Skeletal muscle tissue (tissue), 4 donors: ENCODE data around the gene CPZ. TPM values are rescaled to one million over a fixed set of nuclear protein-coding genes. Genes with fewer than 3 reads are reported as not detected.

ENCODE experiments used
- H3K27ac ChIP-seq: one replicate; pipeline ENCODE4 v1.7.0; 2013; ENCODE audit warnings: mild to moderate bottlenecking, low read depth, low read length, inconsistent platforms
- H3K27me3 ChIP-seq, 3 donors: one replicate each; pipeline ENCODE4 v1.7.0; 2013; ENCODE audit warnings: low read length in 3 of 3; ENCODE audit not compliant: control insufficient read depth in 3 of 3, insufficient read depth in 3 of 3
- H3K36me3 ChIP-seq, 3 donors: one replicate each; pipeline ENCODE4 v1.7.0; 2013; ENCODE audit warnings: low read length in 3 of 3; ENCODE audit not compliant: control insufficient read depth in 3 of 3, insufficient read depth in 3 of 3
- H3K4me1 ChIP-seq, 3 donors: one replicate each; pipeline ENCODE4 v1.7.0; 2013; ENCODE audit warnings: low read length in 3 of 3, mild to moderate bottlenecking in 3 of 3; ENCODE audit not compliant: control insufficient read depth in 3 of 3, insufficient read depth in 3 of 3
- H3K4me3 ChIP-seq, 3 donors: one replicate each; pipeline ENCODE4 v1.7.0; 2013; ENCODE audit warnings: low read length in 3 of 3
- H3K9ac ChIP-seq, 3 donors: one replicate each; pipeline ENCODE4 v1.7.0; 2013; ENCODE audit warnings: low read length in 3 of 3, mild to moderate bottlenecking in 3 of 3, moderate library complexity in 2 of 3, low read depth in 1 of 3
- H3K9me3 ChIP-seq, 3 donors: one replicate each; pipeline ENCODE4 v1.7.0; 2013; ENCODE audit warnings: low read length in 3 of 3; ENCODE audit not compliant: control insufficient read depth in 3 of 3
- total RNA-seq: library from RNA; depleted of rRNA; stranded (reverse); fragments of >200 nt; gene quantifications from one replicate; pipeline ENCODE4 v1.2.3, GENCODE V29; 2014
- donor health status: Osteomylitis.

The CPZ gene
- total RNA-seq, 1 donor from 2014 or later: 11.5 TPM

- Histone ChIP-seq H3K27ac (no peak overlapping the region), H3K9ac (no peak overlapping the region), H3K36me3 (no peaks in the 10 kb centered on the region), H3K4me3 (no peak overlapping the region), H3K9me3 (no peaks in the 10 kb centered on the region), H3K4me1 (no peaks in the 10 kb centered on the region), H3K27me3 (peaks cover 6 to 26% (median 19%) of the 10 kb centered on the region in 3 donors)
Measured at GRCh38 chr4:8643441-8643840, 50.9 kb downstream of the CPZ start.

DNA sequence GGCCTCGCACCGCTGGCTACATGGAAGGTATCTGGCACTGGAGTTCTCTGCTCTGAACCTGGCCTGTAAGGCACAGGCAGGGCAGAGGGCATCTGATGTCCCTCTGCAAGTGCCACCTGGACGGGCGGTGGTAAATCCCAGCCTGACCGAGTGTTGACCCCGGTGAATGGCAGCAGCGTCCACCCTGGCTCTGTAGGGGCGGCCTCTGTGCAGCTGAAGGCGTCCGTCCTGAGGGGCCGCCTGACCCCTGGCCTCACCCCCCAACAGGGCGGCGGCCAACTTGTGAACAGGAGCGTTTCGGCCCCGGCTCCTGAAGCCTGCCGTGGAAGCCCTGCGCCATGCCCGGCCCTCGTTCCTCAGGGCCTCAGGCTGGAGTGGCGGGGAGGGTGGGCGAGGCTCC lies 51.4 kb downstream of the CPZ start:
- peaks cover 11 to 32% (median 23%) of the 10 kb centered on the region in 3 donors for H3K27me3 ChIP-seq

DNA sequence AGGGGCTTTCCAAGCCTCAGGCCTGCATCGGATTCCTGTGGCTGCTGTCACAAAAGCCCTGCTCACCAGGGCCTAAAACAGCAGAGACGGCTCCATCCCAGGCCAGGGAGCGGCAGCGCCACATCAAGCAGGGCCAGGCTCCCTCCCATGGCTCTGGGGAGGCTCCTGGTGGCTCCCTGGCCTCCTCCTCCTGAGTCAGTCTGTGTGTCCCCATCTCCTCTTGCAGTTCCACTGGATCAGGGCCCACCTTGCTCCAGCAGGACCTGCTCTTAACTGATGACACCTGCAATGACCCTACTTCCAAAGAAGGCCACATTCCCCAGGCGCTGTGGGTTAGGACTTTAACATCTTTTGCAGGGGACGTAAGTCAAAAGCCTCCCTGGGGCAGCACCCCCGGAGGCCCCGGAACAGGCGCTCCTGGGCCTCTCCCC lies 51.9 kb downstream of the CPZ start:
- Histone ChIP-seq H3K9me3 (no peaks in the 10 kb centered on the region), H3K27ac (no peak overlapping the region), H3K36me3 (no peaks in the 10 kb centered on the region), H3K4me3 (no peak overlapping the region), H3K4me1 (no peaks in the 10 kb centered on the region), H3K27me3 (peaks cover 12 to 35% (median 22%) of the 10 kb centered on the region in 3 donors), H3K9ac (no peak overlapping the region)

More for the DNA sequence above, 51.4 kb downstream of the CPZ start:
- Histone ChIP-seq H3K4me1 (no peaks in the 10 kb centered on the region), H3K4me3 (no peak overlapping the region), H3K9me3 (no peaks in the 10 kb centered on the region), H3K36me3 (no peaks in the 10 kb centered on the region), H3K27ac (no peak overlapping the region), H3K9ac (no peak overlapping the region)

DNA sequence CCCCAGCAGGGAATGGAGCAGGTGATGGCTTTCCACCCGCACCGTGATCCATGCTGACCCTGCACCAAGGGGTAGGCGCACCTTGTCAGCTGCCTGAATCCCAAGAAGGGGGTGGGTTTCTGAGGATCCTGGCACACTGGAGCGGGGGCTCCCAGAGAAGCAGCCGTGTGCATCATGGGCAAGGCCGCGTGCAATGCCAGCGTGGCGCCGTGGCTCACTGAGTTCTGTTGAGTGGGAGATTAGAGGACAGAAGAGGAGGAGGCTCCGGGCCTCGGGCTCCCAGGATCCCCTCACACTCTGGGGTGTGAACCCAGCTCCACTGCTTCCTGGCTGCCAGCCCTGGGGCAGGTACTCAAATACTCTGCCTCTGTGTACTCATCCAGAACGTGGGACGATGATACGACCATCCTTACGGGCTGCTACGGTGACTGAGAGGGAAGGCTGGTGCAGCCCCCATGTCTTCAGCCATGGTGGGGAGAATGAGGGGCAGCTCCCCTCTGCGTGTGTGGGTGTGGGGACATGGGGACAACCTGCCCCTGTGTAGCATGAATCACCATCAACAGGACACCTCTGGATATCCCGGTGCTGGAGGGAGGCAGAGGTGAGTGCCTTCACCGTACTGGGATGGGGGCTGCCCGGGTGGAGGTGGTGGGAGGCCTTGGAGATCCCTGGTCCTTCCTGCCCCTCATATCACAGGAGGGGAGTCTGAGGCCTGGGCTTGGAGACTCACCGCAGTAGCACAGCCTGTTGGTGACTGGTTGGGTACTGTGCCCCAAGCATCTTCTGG lies 52.6 kb downstream of the CPZ start:
- no peaks in the 10 kb centered on the region for H3K36me3 ChIP-seq
- H3K4me1 ChIP-seq: no peaks in the 10 kb centered on the region
- H3K27ac ChIP-seq: no peak overlapping the region
- H3K27me3 ChIP-seq: peaks cover 16 to 33% (median 22%) of the 10 kb centered on the region in 3 donors
- H3K9me3 ChIP-seq: no peaks in the 10 kb centered on the region
- no peak overlapping the region for H3K9ac ChIP-seq
- H3K4me3 ChIP-seq: no peak overlapping the region

- Histone ChIP-seq H3K27me3 (peaks cover 20 to 37% (median 26%) of the 10 kb centered on the region in 3 donors), H3K4me3 (no peak overlapping the region), H3K27ac (no peak overlapping the region), H3K9me3 (no peaks in the 10 kb centered on the region), H3K36me3 (no peaks in the 10 kb centered on the region), H3K4me1 (no peaks in the 10 kb centered on the region), H3K9ac (no peak overlapping the region)
Measured at GRCh38 chr4:8645753-8646124, 53.2 kb downstream of the CPZ start.

DNA sequence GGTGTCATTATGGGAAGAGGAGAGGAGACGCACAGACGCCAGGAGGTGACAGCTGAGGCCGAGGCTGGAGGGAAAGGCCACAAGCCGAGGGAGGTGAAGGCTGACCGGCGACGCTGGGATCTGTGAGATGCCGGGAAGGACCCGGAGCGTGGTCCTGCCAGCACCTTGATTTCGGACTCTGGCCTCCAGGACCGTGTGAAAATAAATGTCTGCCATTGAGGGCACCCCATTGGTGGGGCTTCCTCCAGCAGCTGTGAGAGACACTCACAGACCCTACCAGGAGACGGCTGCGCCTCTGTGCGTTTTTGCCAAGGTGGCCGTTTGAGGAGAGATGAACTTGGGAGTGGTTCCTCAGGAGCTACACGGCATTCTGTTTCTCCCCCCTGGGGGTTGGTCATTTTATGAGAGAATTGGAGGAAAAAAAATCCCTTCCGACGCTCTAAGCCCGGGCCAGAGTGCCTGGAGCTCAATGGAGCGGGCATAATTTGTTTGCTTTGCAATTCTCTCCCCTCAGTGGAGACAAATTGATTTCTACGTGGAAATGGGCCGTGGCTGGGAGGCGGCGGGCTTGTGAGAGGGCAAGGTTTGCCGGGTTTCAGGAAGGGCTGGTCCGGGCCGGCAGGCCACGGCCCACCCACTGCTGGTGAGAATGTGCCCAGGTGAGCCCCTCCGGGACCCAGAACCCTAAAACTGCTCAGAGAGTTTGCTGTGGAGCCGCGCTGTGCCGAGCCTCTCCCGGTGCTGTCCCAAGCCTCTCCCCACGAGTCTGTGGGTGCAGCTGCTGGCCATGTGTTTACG lies 53.9 kb downstream of the CPZ start:
- Histone ChIP-seq H3K9me3 (no peaks in the 10 kb centered on the region), H3K4me1 (no peaks in the 10 kb centered on the region), H3K27ac (no peak overlapping the region), H3K36me3 (no peaks in the 10 kb centered on the region), H3K9ac (no peak overlapping the region), H3K27me3 (peaks cover 21 to 38% (median 27%) of the 10 kb centered on the region in 3 donors), H3K4me3 (no peak overlapping the region)

GRCh38 chr4:8647094-8647570 lies 54.6 kb downstream of the CPZ start:
- Histone ChIP-seq H3K27ac (no peak overlapping the region), H3K4me1 (no peaks in the 10 kb centered on the region), H3K36me3 (no peaks in the 10 kb centered on the region), H3K9me3 (no peaks in the 10 kb centered on the region), H3K27me3 (peaks cover 18 to 38% (median 27%) of the 10 kb centered on the region in 3 donors), H3K9ac (no peak overlapping the region), H3K4me3 (no peak overlapping the region)

DNA sequence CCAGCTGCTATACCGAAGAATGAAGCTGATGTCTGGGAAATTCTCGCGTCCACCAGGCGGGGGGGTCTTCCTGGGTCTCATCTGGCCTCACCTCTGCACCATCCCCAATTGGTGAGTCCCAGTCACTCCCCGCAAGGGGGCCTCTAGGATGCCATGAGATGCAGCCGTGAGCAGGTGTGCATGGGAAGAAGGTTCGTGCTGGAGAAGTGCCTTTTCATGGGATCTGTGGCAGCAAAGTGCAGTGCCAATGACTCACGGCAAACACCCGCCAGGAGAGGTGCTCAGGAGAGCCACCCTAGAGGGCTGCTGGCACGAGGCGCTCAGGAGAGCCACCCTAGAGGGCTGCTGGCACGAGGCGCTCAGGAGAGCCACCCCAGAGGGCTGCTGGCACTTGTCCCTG lies 55.1 kb downstream of the CPZ start:
- H3K36me3 ChIP-seq: no peaks in the 10 kb centered on the region
- H3K4me3 ChIP-seq: no peak overlapping the region
- no peaks in the 10 kb centered on the region for H3K4me1 ChIP-seq
- no peak overlapping the region for H3K9ac ChIP-seq
- no peak overlapping the region for H3K27ac ChIP-seq
- no peaks in the 10 kb centered on the region for H3K9me3 ChIP-seq
- peaks cover 17 to 41% (median 27%) of the 10 kb centered on the region in 3 donors for H3K27me3 ChIP-seq

GRCh38 chr4:8648296-8648695 lies 55.7 kb downstream of the CPZ start:
- no peaks in the 10 kb centered on the region for H3K9me3 ChIP-seq
- H3K4me1 ChIP-seq: no peaks in the 10 kb centered on the region
- H3K27ac ChIP-seq: no peak overlapping the region
- no peaks in the 10 kb centered on the region for H3K36me3 ChIP-seq
- peaks cover 17 to 44% (median 27%) of the 10 kb centered on the region in 3 donors for H3K27me3 ChIP-seq
- H3K9ac ChIP-seq: no peak overlapping the region
- no peak overlapping the region for H3K4me3 ChIP-seq
